ENCODE measurements around the gene LCN15. TPM values are rescaled to one million over a fixed set of nuclear protein-coding genes. Genes with fewer than 3 reads are reported as not detected.

The LCN15 gene
- total and polyA plus RNA-seq, 2 of the 4 experiments (the other 2 are of a cell fraction): not detected

DNA sequence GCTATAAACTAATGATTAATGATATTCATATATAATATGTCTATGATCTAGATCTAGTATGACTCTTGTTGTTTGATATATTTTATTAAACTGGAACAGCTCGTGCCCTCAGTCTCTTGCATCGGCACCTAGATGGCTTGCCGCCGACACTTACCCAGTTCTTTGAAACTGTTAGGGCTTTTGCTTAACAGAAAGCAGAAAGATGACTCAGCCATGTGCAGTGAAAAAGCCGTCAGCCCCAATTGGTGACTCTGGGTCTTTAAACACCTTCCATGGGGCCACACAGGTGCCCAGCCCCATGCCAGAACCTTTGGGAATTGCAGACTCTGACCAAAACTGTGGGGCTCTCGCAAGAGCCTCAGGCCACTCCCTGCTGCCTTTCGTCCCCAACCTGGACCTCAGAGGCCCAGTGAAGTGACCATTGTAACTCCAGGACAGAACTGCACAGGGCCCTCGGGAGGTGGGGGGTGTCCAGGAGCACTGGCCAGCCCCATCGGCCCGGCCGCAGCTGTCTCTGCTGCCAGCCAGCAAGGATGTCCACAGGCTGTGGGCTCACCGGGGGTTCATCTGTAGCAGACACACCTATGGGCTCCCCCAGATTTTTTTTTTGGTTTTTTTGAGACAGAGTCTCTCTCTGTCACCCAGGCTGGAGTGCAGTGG, 29.4 kb downstream of the LCN15 start:
- Histone ChIP-seq H3K9me1 (ENCODE audit: insufficient read depth, low read length) (no peaks in the 10 kb centered on the region), H3K9me3 (ENCODE audit: control insufficient read depth, insufficient read depth, low read length) (no peaks in the 10 kb centered on the region), H3K27ac (ENCODE audit: insufficient read depth, low read length) (no peak overlapping the region), H4K20me1 (ENCODE audit: insufficient read depth, low read length) (no peaks in the 10 kb centered on the region), H3K56ac (ENCODE audit: extremely low read depth, insufficient read depth, low read length) (no peak overlapping the region), H3K23ac (ENCODE audit: low read depth, low read length) (no peak overlapping the region), H3K4me2 (ENCODE audit: low read depth, low read length) (no peak overlapping the region), H3K18ac (ENCODE audit: low read depth, low read length) (no peak overlapping the region), H2BK120ac (ENCODE audit: low read depth, low read length) (no peak overlapping the region), H4K8ac (ENCODE audit: low read depth in 2 of 2, low read length in 2 of 2) (no peak overlapping the region), H3K4ac (ENCODE audit: low read depth, low read length) (no peak overlapping the region), H3K9ac (ENCODE audit: low read depth, low read length) (no peak overlapping the region), H2BK20ac (ENCODE audit: low read depth, low read length) (no peak overlapping the region), H3K79me1 (ENCODE audit: low read depth in 1 of 2, low read length in 2 of 2) (peaks cover 0 to 15% of the 10 kb centered on the region in 2 experiments; a peak in 2 of 4 replicates), H3K4me3 (ENCODE audit: insufficient read depth, low read depth, low read length) (no peak overlapping the region), H3K27me3 (ENCODE audit: control insufficient read depth, insufficient read depth, low read length) (peaks cover 23% of the 10 kb centered on the region), H2BK15ac (ENCODE audit: low read depth, low read length) (no peak overlapping the region), H2AK9ac (replicated peaks; ENCODE audit: low read depth, low read length, poor library complexity) (no peak overlapping the region), H2BK5ac (ENCODE audit: low read depth, low read length, poor library complexity, severe bottlenecking) (no peak overlapping the region), H2AK5ac (ENCODE audit: low read depth, low read length) (no peak overlapping the region), H3K4me1 (ENCODE audit: control insufficient read depth, insufficient read depth, low read length) (no peaks in the 10 kb centered on the region), H2AFZ (replicated peaks; ENCODE audit: low read length, poor library complexity) (no peak overlapping the region), H3K14ac (replicated peaks; ENCODE audit: low read depth, low read length) (no peak overlapping the region), H4K91ac (ENCODE audit: insufficient read depth, low read depth, low read length) (no peak overlapping the region), H3K36me3 (ENCODE audit: control insufficient read depth, insufficient read depth, low read length) (no peaks in the 10 kb centered on the region), H4K5ac (ENCODE audit: low read depth, low read length) (no peak overlapping the region)
- DNase-seq (no peak), ATAC-seq (ENCODE audit: low read depth) (no peak)
- dilution Hi-C loops (cut with HindIII; ENCODE audit: low sequenced_read_pairs, unreplicated experiment): no loop called here
- 76% methylated on average over 6 of the region's 12 CpGs; no CpG with 5 or more reads in 1 of the 2 experiments for WGBS, 2 experiments (ENCODE audit: extremely low coverage in 2 of 2, insufficient read length in 1 of 2)
- TF ChIP-seq, protein P1, sequence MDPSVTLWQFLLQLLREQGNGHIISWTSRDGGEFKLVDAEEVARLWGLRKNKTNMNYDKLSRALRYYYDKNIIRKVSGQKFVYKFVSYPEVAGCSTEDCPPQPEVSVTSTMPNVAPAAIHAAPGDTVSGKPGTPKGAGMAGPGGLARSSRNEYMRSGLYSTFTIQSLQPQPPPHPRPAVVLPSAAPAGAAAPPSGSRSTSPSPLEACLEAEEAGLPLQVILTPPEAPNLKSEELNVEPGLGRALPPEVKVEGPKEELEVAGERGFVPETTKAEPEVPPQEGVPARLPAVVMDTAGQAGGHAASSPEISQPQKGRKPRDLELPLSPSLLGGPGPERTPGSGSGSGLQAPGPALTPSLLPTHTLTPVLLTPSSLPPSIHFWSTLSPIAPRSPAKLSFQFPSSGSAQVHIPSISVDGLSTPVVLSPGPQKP (IDR thresholded peaks at IDR 0.05; ENCODE audit: borderline replicate concordance, low read depth, low read length): no peak
- ChIA-PET CTCF (interaction anchor here (1.2 kb wide), 1 partner anchor 23 kb away, joined by 7 read pairs; the partner anchor contains the start of gene LCN8), POLR2A (ENCODE audit: unreplicated experiment) (interaction anchor here (0.5 kb wide), 1 partner anchor 15 kb away, joined by 3 read pairs; no protein-coding TSS in a partner anchor)
- in situ Hi-C loops (cut with MboI; ENCODE audit: low sequenced_read_pairs): no loop called here
- BruUV-seq (replicated peaks): no TSS peak
- intact Hi-C loops (cut with micrococcal nuclease): no loop called here

All from IMR-90 (cell line).